ENCODE results near the gene GLIPR1. TPM values are rescaled to one million over a fixed set of nuclear protein-coding genes. Genes with fewer than 3 reads are reported as not detected.

GLIPR1 gene
- total and polyA plus RNA-seq, 10 of the 15 experiments (the other 5 are each of a cell fraction or from before 2014, with no cell fraction given): 18.2 to 62.6 (median 32.2) TPM

- intact Hi-C loops (cut with micrococcal nuclease; ENCODE audit: unreplicated experiment) (no loop called here), in situ Hi-C loops (cut with MboI) (no loop called here)
- no peaks in the 10 kb centered on the region for H3K9me3 ChIP-seq (replicated peaks; ENCODE audit: control insufficient read depth, insufficient read depth, low read length)
- ChIA-PET CTCF (interaction anchor here (0.6 to 2.6 kb wide), 8 partner anchors 10 to 489 kb away, joined by 3 to 11 read pairs (median 4); no protein-coding TSS in a partner anchor), RAD21 (ENCODE audit: unreplicated experiment) (interaction anchor here (0.8 to 1.9 kb wide), 4 partner anchors 10 to 392 kb away, joined by 3 to 7 read pairs (median 3); no protein-coding TSS in a partner anchor), POLR2A (interaction anchor here (1.0 kb wide), 1 partner anchor 10 kb away, joined by 3 read pairs; no protein-coding TSS in a partner anchor), SMC1A (ENCODE audit: uncharacterized antibody, unreplicated experiment) (interaction anchor here (1.0 to 2.8 kb wide), 7 partner anchors 8 to 246 kb away, joined by 3 to 14 read pairs (median 4); no protein-coding TSS in a partner anchor)
- no peak overlapping the region for H2AFZ ChIP-seq (ENCODE audit: control insufficient read depth, low read depth, low read length)
- no peak overlapping the region for H3K9ac ChIP-seq (ENCODE audit: control insufficient read depth, insufficient read depth, low read length)
- no peak overlapping the region for H3K4me2 ChIP-seq (ENCODE audit: control insufficient read depth, insufficient read depth)
- no peaks in the 10 kb centered on the region for H3K36me3 ChIP-seq (ENCODE audit: control insufficient read depth in 2 of 2, insufficient read depth in 2 of 2, low read length in 1 of 2)
- no peaks in the 10 kb centered on the region for H3K27me3 ChIP-seq (replicated peaks in 1 of 2; ENCODE audit: control insufficient read depth in 2 of 2, insufficient read depth in 2 of 2, low read length in 1 of 2)
- FAIRE-seq (no peak), DNase-seq (ENCODE audit: low read depth, low spot score) (no peak), ATAC-seq (no peak)
- no peak for TF ChIP-seq NFYA (IDR thresholded peaks at IDR 0.05; ENCODE audit: borderline replicate concordance, low read depth, low read length)
- TF ChIP-seq DPF2 (IDR thresholded peaks at IDR 0.05): no peak
- TF ChIP-seq SIN3A (IDR thresholded peaks at IDR 0.05; ENCODE audit: low read depth, low read length): no peak
- TF ChIP-seq EP300 (IDR thresholded peaks at IDR 0.05; ENCODE audit: borderline replicate concordance in 1 of 2, control insufficient read depth in 1 of 2, low read depth in 2 of 2, low read length in 2 of 2): no peak
- TF ChIP-seq EGR1 (IDR thresholded peaks at IDR 0.05; ENCODE audit: borderline replicate concordance in 1 of 2, low read depth in 2 of 2, low read length in 2 of 2): no peak
- no peak for TF ChIP-seq SUZ12 (IDR thresholded peaks at IDR 0.05; ENCODE audit: unreplicated experiment)
- TF ChIP-seq HSF1 (IDR thresholded peaks at IDR 0.05; ENCODE audit: low read depth, low read length): no peak
- TF ChIP-seq JUNB (IDR thresholded peaks at IDR 0.05): no peak
- TF ChIP-seq KLF5 (IDR thresholded peaks at IDR 0.05; ENCODE audit: partially characterized antibody): no peak
- TF ChIP-seq ZSCAN29 (IDR thresholded peaks at IDR 0.05): no peak
- no peak overlapping the region for H3K4me3 ChIP-seq
- no peaks in the 10 kb centered on the region for H3K79me2 ChIP-seq (ENCODE audit: control insufficient read depth, insufficient read depth, low read length)
- no peaks in the 10 kb centered on the region for H4K20me1 ChIP-seq (ENCODE audit: control insufficient read depth, insufficient read depth)
- no TSS peak for BruUV-seq (replicated peaks)
- H3K4me1 ChIP-seq (ENCODE audit: control insufficient read depth, insufficient read depth, low read length): no peaks in the 10 kb centered on the region
- H3K27ac ChIP-seq (ENCODE audit: control insufficient read depth, insufficient read depth): no peak overlapping the region
- 31% methylated on average over 1 of the region's 1 CpG for WGBS (ENCODE audit: insufficient coverage, insufficient replicate concordance, low lambda C conversion rate, missing lambda C conversion rate)
Observed at GRCh38 chr12:75543529-75543928, 63.0 kb downstream of the GLIPR1 start.

Measured in GM12878 (cell line).